Fibroblast of pulmonary artery (primary cell): ENCODE data around the gene GFRA1.

Experiments
- DNase-seq: peaks from one replicate; pipeline ENCODE4 v3.0.0-alpha.2; 2010; ENCODE audit warnings: low read depth
- H3K4me3 ChIP-seq: replicated peaks from 2 replicates; pipeline ENCODE4 v1.5.1; 2011; ENCODE audit warnings: low read depth, mild to moderate bottlenecking, control low read depth, low read length, moderate library complexity
- TF ChIP-seq, protein P1 (sequence below): IDR thresholded peaks from 2 replicates; pipeline ENCODE4 v1.5.1; 2011; ENCODE audit warnings: mild to moderate bottlenecking, control low read depth, low read length, inconsistent platforms; ENCODE audit errors: missing control alignments

GFRA1 gene

DNA sequence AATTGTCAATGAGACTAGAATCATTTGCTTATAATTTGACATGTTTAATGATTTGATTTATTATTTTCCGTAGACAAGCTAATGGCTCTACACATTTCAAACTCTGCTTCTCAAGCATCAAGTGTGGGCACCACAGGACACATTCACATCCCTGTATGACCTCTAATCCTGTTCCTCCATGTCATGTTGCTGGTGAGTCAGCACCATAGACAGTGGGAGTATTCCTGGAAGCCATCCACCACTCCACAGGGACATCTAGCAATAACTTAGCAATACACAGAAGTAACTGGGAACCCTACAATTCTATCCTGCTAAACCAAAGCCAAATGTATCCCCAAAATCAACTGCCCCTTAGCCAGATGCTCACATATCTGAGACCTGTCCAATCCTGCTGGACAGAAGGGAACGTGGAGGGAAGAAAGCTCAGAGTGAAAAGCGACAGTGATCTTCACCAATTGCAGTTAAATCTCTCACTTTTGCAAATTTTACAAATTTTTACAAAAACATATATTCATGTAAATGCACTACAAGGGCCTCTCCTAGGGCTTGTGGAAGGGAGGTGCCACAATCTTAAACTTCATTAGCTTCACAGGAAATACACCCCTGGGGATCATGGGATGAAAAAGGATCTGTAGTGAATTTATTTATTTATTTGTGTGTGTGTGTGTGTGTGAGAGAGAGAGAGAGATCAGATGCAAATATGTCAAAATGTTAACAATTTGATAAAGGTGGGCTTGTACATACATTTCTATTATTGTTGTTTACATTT, 126.5 kb downstream of the GFRA1 start:
- DNase-seq = no peak
- no peak overlapping the region for H3K4me3 ChIP-seq
- TF ChIP-seq, protein P1, sequence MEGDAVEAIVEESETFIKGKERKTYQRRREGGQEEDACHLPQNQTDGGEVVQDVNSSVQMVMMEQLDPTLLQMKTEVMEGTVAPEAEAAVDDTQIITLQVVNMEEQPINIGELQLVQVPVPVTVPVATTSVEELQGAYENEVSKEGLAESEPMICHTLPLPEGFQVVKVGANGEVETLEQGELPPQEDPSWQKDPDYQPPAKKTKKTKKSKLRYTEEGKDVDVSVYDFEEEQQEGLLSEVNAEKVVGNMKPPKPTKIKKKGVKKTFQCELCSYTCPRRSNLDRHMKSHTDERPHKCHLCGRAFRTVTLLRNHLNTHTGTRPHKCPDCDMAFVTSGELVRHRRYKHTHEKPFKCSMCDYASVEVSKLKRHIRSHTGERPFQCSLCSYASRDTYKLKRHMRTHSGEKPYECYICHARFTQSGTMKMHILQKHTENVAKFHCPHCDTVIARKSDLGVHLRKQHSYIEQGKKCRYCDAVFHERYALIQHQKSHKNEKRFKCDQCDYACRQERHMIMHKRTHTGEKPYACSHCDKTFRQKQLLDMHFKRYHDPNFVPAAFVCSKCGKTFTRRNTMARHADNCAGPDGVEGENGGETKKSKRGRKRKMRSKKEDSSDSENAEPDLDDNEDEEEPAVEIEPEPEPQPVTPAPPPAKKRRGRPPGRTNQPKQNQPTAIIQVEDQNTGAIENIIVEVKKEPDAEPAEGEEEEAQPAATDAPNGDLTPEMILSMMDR = no peak

DNA sequence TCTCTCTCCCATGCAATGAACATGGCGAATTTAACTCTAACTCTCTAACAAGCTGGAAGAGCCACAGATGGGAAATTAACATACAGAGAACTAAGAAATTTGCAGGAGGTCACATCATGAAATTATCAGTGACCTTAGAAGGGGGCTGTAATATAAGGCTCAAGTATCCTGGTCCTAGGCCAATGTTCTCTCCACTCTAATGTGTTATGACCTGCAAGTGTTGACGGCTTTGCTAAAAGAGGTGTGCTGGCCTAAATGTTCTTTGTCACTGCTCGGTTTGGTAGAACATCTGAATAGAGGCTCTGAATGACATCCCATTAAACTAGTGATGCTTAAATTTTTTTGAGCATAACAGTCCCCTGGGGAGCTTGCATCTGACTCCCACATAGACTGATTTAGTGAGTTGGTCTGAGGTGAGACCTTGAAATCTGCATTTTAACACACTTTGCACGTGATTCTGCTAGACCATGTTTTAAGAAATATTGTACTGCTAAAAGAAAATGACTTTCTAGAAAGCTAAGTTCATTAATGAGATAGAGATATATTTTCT, 129.3 kb downstream of the GFRA1 start:
- no peak for DNase-seq
- H3K4me3 ChIP-seq = no peak overlapping the region
- TF ChIP-seq, protein P1 = no peak

DNA sequence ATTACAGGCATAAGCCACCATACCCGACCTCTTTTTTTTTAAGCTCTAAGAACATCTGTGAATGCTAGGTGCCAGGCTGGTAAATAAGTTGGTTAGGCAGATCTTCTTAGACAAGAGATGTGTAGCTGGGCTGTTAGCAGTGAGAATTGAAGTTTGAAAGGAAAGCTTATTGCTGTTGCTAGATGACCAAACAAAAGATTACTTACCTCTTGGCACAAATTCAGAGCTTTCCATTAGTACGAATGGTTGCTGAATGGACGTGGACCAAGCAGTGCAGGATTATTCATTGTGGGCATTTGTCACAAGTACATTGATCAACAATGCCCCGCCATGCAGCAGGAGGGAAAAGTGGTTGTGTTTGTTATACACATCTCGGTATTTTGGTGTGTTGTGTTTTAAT, 131.2 kb downstream of the GFRA1 start:
- DNase-seq = no peak
- TF ChIP-seq, protein P1 = no peak
- H3K4me3 ChIP-seq = no peak overlapping the region

DNA sequence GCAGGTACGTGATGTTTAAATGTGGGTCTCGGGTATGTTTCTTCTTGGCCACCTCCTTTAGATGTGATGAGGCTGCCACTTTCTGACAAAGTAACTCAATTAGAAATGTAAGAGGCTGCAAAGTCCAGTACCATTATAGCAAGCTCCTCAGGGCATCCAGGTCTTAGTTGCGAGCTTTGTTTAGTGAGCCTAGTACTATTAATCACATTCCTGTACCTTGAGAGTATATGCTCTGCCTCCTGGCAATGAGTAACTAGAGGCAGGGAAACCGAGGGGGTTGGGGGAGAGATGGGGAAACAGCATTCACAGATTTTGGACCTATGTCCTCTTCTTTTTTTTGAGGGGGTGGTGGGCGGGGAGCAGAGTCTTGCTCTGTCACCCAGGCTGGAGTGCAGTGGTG, 131.8 kb downstream of the GFRA1 start:
- DNase-seq = no peak
- H3K4me3 ChIP-seq = no peak overlapping the region
- TF ChIP-seq, protein P1 = no peak

DNA sequence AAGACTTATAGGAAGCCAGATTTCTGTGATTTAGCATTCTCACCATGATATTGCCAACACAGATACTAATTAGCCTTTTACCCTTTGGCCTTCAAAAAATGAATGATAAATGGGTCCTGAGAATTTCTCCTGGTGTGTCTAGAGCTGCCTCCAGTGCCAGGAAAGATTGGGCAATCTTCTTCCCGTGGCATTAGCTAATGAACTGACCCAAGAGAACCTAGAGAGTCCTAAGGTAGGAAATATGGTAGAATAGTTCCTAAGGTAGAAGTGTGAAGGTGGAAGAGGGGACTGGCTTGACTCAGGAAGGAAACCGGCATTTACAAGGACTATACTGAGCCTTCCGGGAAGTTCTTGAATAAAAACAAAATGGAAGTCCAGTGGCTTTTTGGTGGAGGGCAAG, 133.1 kb downstream of the GFRA1 start:
- no peak for DNase-seq
- TF ChIP-seq, protein P1 = no peak
- no peak overlapping the region for H3K4me3 ChIP-seq

DNA sequence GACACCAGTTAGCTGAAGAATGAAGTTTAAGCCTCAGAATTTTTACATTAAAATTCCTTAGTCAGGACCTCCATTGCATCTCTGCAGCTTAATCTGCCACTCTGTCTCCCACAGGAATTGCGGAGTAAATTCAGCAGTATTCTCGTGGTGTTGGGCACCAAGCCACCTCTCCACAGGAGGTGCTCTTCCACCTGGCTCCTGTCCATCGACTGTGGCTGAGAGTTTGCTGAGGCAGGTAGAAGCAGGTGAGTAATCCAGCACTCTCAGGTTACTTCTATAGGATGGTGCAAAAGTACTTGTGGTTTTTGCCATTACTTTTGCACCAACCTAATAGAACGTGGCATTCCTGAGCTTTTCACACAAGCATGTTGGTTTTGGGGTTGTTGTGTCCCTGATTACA, 134.1 kb downstream of the GFRA1 start:
- TF ChIP-seq, protein P1 = no peak
- H3K4me3 ChIP-seq = no peak overlapping the region
- DNase-seq = no peak

DNA sequence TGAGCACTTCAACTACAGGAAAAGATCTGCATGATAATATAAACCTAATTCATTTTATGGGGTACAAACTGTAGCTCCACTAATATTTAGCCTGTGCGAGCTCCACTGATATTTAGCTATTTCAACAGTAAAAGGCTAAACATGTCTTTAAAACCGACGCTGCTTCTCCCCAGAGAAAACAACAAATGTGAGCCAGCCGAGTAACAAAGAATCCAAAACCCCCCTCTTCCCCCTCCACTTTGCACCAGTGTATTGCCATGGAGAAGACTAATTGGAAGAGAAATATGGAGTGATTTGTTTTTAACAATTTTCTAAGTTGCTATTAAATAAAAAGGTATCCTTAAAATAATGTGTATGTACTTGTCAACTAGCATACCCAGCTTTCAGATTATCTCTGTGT, 136.7 kb downstream of the GFRA1 start:
- DNase-seq = no peak
- TF ChIP-seq, protein P1 = no peak
- H3K4me3 ChIP-seq = no peak overlapping the region
